OCI-LY7 (cell line): ENCODE results near the gene VSIG10L2.

Experiments
- CTCF ChIP-seq: fragments of 200-600 bp; sonication (generic); conservative IDR thresholded peaks from 2 replicates; pipeline ENCODE4 v1.5.1; 2014; ENCODE audit warnings: mild to moderate bottlenecking, antibody characterized with exemption, low read length, moderate library complexity, mixed read lengths
- EZH2phosphoT487 ChIP-seq: fragments of 200-600 bp; sonication (generic); IDR thresholded peaks from 2 replicates; pipeline ENCODE4 v1.6.1; 2018; ENCODE audit warnings: low read depth, borderline replicate concordance, mild to moderate bottlenecking, mixed run types, antibody characterized with exemption, low read length, moderate library complexity, mixed read lengths

GRCh38 chr11:125990244-125990643 is 44.4 kb downstream of the VSIG10L2 start:
- TF ChIP-seq CTCF = no peak
- no peak for TF ChIP-seq EZH2phosphoT487
